K562 (cell line): ENCODE measurements around the gene CPTP. TPM values are rescaled to one million over a fixed set of nuclear protein-coding genes. Genes with fewer than 3 reads are reported as not detected.
A peak's percentile ranks its signal among the peaks of the same experiment; 100 is the strongest.

Experiments
- CBX2 ChIP-seq: fragments of 200-600 bp; sonication (generic); IDR thresholded peaks from one replicate; pipeline ENCODE4 v1.6.1; 2012; ENCODE audit warnings: mild to moderate bottlenecking, low read length, inconsistent platforms; ENCODE audit not compliant: insufficient read depth, poor library complexity, severe bottlenecking
- CCAR2 ChIP-seq: fragments of 200-400 bp; formaldehyde crosslinking; IDR thresholded peaks from 2 replicates; pipeline ENCODE4 v1.6.1; 2017; ENCODE audit warnings: mild to moderate bottlenecking, low read depth, low read length
- CHD7 ChIP-seq: fragments of 200-600 bp; sonication (generic); IDR thresholded peaks from one replicate; pipeline ENCODE4 v1.6.1; 2012; ENCODE audit warnings: mild to moderate bottlenecking, low read depth, low read length, inconsistent platforms
- HLTF ChIP-seq: fragments of 450-650 bp; IDR thresholded peaks from 2 replicates; pipeline ENCODE4 v1.6.1; 2016
- MBD1 ChIP-seq: fragments of 250-450 bp; sonication (Bioruptor Pico); IDR thresholded peaks from 2 replicates; pipeline ENCODE4 v1.8.0; 2022; ENCODE audit warnings: inconsistent platforms
- NCOA4 ChIP-seq: fragments of 450-650 bp; IDR thresholded peaks from 2 replicates; pipeline ENCODE4 v1.6.1; 2018; ENCODE audit warnings: mild to moderate bottlenecking; ENCODE audit not compliant: partially characterized antibody
- PYGO2 ChIP-seq: fragments of 450-650 bp; IDR thresholded peaks from 2 replicates; pipeline ENCODE4 v1.6.1; 2016; ENCODE audit warnings: mild to moderate bottlenecking, missing genetic modification characterization, moderate library complexity, missing compliant biosample characterization
- TRIM24 ChIP-seq, 2 experiments: fragments of 450-650 bp; IDR thresholded peaks; 2 replicates each; pipeline ENCODE4 v1.6.1; 2016
- TSHZ1 ChIP-seq: fragments of 250-450 bp; sonication (Bioruptor Pico); IDR thresholded peaks from 2 replicates; pipeline ENCODE4 v1.4.0; 2020; ENCODE audit warnings: mild to moderate bottlenecking, moderate library complexity
- polyA plus RNA-seq, 8 experiments: library from polyadenylated mRNA; depleted of rRNA in 4 of 8; stranded (reverse) in 5 of 8; unstranded in 3 of 8; fragments of >200 nt; fragmentation: Nextera tagmentation in 2 of 8; fragmentation: Illumina TruSeq in 1 of 8; extraction: Ambion mirVana in 2 of 8; extraction: Trizol in 1 of 8; gene quantifications; 2 replicates each; pipeline versions ENCODE4 v1.2.1 to v1.2.3, GENCODE V29; 2011 to 2014; ENCODE audit warnings: inconsistent platforms in 1 of 8, missing spikeins in 1 of 8
- total RNA-seq, 7 experiments: library from RNA; depleted of rRNA in 6 of 7; stranded (reverse); fragments of >200 nt in 6 of 7; fragmentation: Illumina TruSeq in 2 of 7; extraction: Trizol in 2 of 7; gene quantifications; 2 replicates each; pipeline versions ENCODE4 v1.2.1 to v1.2.3, GENCODE V29; 2011 to 2021; ENCODE audit warnings: low replicate concordance in 1 of 7

CPTP gene
- total and polyA plus RNA-seq, 9 of the 15 experiments (the other 6 are each of a cell fraction or from before 2014, with no cell fraction given): 0.11 to 25.8 (median 3.5) TPM

DNA sequence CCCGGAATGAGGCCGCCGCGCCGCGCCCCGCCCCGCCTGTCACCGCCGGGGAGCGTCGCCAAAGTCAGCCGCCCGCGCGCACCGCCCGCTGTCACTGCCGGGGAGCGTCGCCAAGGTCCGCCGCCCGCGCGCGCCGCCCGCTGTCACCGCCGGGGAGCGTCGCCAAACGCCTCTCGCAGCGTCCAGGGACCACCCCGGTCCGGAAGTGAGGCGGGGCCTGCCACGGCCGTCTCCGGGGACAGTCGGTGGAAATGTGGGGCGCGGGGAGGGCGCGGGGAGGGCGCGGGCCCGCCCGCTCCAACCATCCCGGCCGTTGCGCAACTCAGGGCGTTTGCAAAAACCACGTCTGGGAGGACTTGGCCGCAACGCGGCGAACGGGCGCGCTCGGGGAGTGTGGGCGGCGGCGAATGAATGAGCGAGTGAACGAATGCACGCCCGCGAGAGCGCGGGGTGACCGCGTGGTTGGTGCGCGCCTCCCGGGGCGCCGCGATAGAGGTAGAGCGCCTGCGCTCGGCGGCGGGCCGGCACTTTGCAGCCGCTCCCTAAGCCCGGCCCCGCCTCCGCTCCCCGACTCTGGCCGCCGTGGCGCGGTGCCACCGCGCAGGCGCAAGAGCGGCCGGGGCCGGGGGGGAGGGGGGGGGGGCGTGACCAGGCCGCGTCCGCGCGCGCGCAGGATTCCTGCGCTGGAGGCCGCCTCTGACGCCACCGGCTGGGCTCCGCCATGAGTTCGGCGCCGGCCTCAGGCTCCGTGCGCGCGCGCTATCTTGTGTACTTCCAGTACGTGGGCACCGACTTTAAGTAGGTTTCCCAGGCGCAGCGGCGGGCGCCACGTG, 16.5 kb upstream of the CPTP start, which contains the start of the genes ACAP3 and PUSL1 (continued):
- TF ChIP-seq CHD7 (no peak), MBD1 (CRISPR knock-in tag) (no peak), CBX2 (no peak), PYGO2 (tag) (no peak), HLTF (no peak), TSHZ1 (CRISPR knock-in tag) (no peak), CCAR2 (no peak), NCOA4 (no peak), TRIM24 (IDR thresholded peaks at IDR 0.05) (peak in 1 of 2 experiments; percentile 42; a peak in 1 of 4 replicates)
